Endometrium (tissue), 2 donors: ENCODE results near the gene YIPF2.
A peak's percentile ranks its signal among the peaks of the same experiment; 100 is the strongest.
"Not testable (repeated sequence)": the region's sequence is repeated elsewhere in the genome, so short reads cannot be mapped to it uniquely, and the experiment has no call there.

Experiments used
- FAIRE-seq: peaks from 2 replicates; lab custom pipeline; 2012; peaks lifted over from hg19 to GRCh38; lab: Jason Lieb, UNC
- donor health status: control.
- donor health status: control.

YIPF2 gene

DNA sequence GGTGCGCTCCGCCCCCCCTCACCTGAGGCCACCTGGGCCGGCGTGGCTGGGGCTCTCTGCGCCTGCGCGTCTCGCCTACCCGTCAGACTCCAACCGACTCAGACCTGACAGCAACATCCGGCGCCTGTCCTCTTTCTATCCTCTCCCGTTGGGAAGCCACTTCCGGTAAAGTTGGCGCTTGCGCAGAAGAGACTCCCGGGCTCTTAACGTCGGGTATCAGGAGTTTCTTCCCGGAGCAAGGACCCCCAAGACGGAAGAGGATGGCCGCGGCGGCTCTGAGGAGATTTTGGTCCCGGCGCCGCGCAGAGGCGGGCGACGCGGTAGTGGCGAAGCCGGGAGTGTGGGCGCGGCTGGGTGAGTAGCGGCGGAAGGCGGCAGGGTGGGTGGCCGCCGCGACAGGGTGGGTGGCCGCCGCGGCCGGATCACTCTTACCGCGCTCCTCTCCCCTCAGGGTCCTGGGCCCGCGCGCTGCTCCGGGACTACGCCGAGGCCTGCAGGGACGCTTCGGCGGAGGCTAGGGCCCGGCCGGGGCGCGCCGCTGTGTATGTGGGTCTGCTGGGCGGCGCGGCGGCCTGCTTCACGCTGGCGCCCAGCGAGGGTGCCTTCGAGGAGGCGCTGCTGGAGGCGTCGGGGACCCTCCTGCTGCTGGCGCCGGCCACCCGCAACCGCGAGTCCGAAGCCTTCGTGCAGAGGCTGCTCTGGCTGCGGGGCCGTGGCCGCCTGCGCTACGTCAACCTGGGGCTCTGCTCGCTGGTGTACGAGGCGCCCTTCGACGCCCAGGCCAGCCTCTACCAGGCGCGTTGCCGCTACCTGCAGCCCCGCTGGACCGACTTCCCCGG is at the start of gene YIPF2, which contains the start of gene TIMM29:
TSS of gene YIPF2 (minus strand) at position 77 of the 839 bp plus-strand sequence. CDS start 229 bp downstream, outside the sequence.
TSS of gene TIMM29 (plus strand) at position 249 of the 839 bp plus-strand sequence. CDS start at position 261, 12 bp downstream.
- peak; percentile 84 for FAIRE-seq

DNA sequence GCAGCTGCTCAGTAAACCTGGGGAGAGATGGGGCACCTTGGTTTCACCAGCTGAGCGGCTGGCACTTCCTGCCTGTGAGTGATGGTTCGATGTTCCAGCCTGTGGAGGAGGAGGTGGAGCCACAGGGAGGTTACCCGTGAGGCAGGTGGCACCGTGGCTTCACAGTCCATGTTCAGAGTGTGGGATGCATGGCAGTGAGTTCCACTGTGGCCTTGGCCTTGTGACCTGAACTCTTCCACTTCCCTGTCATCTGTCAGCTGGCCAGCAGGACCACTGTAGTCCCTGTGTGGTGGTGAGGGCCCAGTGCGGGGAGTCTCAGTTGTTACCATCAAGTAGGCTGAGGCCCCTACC is 49.3 kb upstream of the YIPF2 start:
- FAIRE-seq = no peak

DNA sequence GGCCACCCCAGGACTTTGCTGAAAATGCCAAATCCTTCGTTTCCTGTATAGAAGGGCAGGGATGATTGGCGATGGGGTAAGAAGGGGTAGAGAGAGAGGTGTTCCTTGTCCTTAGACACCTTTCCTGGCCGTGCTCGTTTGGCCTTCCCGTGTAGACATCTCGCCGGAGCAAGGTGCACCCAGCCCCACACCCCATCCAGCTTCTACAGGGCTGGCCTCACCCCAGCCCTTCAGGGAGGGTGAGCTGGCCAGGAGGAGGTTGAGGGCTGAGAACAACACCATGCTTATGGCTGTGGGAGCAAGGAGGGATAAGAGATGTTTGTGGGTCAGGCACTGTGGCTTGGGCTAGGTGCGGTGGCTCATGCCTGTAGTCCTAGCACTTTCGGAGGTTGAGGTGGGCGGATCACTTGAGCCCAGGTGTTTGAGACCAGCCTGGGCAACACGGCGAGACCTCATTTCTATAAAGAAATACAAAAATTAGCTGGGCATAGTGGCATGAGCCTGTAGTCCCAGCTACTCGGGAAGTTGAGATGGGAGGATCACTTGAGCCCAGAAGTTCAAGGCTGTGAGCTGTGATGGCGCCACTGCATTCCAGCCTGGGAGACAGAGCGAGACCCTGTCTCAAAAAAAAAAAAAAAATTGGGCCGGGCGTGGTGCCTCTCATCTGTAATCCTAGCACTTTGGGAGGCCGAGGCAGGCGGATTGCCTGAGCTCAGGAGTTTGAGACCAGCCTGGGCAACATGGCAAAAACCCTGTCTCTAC is 47.9 kb upstream of the YIPF2 start:
- FAIRE-seq = no peak

DNA sequence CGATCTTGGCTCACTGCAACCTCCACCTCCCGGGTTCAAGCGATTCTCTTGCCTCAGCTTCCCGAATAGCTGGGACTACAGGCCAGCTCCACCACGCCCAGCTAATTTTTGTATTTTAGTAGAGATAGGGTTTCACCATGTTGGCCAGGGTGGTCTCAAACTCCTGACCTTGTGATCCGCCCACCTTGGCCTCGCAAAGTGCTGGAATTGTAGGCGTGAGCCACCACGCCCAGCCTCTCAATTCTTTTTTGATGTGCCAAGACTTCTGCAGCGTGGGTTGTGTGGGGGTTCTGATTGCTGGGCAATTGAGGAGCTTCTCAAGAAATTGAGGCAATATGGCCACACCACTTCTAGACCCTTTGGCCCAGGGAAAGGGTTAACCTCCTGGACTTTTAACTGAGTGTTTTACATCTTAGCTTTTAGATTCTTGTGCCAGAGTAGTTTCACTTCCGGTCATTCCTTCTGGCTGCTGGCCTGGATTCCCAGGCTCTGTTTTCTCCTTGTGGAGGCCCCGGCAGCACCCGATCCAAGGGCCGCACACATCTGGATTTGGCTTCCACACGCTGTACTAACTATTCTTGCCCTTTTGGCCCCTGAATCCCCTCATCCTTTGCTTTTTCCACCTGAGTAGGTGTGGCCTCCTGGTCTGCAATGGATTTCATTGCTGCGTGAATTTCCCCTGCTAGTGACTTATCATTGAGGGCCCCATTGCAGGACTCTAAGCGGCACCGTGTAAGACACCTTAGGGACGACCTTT is 47.1 kb upstream of the YIPF2 start:
- no peak for FAIRE-seq

DNA sequence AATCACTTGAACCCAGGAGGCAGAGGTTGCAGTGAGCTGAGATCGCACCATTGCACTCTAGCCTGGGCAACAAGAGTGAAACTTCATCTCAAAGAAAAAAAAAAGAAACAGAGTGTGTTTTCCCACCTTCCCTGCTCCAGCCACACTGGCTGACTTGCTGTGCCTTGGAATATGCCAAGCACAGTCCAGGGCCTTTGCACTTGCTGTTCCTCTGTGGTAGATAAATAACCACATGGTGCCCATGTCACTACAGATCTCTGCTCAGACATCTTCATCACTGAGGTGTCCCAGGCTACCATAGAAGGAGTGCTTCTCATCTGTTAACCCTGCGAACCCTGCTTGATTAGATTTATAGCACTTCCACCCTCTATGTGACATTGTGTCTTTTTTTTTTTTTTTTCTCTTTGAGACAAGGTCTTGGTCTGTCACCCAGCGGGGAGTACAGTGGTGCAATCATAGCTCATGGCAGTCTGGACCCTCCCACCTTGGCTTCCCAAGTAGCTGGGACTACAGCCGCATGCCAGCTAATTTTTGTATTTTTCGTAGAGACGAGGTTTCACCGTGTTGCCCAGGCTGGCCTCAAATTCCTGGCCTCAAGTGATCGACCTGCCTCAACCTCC is 42.8 kb upstream of the YIPF2 start:
- no peak for FAIRE-seq

DNA sequence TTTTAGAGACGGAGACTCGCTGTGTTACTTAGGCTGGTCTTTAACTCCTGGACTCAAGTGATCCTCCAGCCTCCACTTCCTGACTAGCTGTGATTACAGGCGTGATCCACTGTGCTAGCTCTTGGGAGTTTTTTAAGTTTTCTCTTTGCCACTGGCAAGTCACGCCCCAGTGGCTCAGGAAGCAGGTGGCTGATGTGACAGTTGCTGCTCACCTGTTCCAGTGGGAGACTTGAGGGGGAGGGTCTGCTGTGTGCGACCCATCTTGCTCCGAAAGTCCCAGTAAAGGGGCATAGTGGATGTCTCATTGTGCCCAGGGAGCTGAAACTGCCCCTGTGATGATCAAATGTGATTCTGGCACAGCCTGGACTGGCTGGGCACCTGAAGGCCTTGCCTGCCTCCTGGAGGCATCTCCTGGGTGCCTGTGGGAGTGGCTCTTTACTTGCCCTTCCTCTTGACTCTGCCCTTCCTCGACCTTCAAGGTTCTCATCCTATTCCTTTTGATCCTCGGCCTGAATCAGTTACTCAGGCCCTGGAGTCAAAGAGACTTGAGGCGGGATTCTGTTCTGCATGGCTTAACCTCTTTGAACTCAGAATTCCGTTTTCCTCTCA is 40.2 kb upstream of the YIPF2 start:
- no peak for FAIRE-seq

DNA sequence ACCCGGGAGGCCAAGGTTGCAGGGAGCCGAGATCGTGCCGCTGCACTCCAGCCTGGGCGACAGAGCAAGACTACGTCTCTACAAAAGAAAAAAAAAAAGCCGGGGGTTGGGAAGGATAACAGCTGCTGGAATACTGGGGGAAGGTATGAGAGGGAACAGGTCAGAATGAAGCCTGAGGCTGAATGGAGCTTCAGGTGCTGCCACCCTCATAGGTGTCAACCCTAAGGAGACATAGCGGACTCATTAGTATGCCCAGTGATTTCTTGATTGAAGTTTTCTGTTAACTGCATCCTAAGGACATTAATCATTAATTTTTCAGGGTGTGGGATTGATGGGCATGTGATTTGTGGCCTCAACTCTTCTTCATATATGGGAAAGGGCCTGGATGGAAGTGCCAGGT is 38.4 kb upstream of the YIPF2 start:
- no peak for FAIRE-seq

DNA sequence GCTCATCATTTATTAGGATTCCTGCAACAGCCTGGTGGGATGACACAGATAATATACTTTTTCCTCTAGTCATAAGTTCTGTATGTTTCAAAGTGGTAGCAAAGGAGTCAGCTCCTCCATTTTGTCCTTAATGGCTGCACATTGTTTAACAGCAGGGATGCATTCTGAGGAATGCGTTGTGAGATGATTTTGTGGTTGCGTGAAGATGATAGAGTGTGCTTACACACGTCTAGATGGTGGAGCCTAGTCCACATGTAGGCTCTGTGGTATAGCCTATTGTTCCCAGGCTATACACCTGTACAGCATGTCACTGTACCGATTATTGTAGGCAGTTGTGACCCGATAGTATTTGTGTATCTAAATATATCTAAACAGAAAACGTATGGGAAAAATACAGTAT is 37.0 kb upstream of the YIPF2 start:
- FAIRE-seq = no peak

DNA sequence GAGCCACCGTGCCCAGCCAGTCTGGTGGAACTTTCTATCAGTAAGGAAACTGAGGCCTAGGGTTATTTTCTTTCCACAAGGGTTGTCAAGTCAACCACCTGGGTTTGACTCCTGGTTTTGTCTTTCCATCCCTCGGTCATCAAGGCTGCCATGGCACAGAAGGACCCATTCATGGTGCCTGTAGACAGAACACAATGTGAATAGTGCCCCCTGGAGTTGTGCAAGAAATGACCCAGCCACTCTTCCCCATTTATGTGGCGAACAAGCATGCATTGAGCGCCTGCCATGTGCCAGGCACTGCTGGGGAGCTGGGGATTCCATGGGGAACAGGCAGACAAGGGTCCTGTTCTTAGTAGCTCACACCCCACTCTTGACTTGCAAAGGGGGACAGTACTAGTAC is 36.5 kb upstream of the YIPF2 start:
- no peak for FAIRE-seq

DNA sequence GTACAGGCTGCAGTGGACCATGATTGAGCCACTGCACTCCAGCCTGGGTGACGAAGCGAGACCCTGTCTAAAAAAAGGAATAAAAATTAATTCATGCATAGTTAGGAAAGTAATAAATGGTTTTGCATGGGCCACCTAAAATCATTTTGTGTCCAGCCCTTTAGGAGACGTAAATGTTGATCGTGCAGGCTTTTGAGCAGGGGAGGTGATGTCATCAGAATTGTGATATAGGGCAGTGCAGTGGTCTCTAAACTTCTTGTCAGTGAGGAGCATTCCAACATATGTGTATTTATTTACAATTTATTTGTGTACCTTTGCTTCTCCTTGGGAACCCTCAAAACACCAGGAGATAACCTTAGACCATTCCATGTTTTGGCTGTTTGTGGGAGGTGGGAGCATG is 35.4 kb upstream of the YIPF2 start:
- no peak for FAIRE-seq

DNA sequence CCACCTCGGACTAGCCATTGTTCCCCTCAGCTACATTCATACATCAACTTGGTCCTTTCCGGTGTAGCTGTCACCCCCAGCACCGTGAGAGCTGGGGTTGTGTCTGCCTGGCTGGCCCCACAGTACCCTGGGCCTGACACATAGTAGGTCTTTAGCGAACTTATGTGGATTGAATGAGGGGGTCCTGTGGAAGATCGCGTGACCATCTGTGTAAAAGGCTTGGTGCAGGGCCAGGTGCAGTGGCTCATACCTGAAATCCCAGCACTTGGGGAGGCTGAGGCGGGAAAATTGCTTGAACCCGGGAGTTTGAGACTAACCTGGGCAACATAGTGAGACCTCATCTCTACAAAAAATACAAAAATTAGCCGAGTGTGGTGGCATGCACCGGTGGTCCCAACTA is 34.4 kb upstream of the YIPF2 start:
- FAIRE-seq = no peak

DNA sequence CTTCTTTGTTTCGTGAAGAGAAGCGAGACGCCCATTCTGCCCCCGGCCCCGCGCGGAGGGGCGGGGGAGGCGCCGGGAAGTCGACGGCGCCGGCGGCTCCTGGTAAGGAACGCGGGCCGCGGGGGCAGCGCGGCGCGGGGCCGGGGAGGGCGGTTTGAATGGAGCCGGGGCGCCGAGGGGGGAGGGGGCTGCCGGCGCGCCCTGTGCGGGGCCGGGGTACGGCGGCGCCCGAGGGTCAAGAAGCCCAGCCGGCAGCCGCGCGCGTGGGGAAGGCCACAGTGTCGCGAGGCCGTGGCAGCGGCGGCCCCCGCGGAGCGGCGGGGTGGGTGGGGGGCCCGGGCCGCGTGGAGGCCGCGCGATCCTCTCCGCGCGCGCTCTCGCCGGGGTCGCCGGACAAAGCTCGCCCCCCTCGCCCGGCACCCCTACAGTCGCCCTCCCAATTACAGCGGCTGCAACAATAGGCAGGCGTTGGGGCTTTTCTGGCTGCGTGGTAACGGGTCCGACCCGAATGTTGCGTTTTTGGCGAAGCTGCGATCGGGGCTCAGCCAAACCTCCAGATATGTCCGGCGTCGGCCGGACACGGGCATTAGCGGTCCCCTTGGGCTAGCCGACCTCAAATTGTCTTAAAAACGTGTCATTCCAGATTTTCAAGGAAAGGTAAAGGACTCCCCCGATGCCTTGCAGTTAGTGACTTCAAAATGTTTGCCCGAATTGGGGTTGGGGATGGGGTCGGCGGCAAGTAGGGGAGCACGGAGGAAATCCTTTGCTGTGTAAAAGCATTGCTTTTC is 32.8 kb upstream of the YIPF2 start:
- no peak for FAIRE-seq

DNA sequence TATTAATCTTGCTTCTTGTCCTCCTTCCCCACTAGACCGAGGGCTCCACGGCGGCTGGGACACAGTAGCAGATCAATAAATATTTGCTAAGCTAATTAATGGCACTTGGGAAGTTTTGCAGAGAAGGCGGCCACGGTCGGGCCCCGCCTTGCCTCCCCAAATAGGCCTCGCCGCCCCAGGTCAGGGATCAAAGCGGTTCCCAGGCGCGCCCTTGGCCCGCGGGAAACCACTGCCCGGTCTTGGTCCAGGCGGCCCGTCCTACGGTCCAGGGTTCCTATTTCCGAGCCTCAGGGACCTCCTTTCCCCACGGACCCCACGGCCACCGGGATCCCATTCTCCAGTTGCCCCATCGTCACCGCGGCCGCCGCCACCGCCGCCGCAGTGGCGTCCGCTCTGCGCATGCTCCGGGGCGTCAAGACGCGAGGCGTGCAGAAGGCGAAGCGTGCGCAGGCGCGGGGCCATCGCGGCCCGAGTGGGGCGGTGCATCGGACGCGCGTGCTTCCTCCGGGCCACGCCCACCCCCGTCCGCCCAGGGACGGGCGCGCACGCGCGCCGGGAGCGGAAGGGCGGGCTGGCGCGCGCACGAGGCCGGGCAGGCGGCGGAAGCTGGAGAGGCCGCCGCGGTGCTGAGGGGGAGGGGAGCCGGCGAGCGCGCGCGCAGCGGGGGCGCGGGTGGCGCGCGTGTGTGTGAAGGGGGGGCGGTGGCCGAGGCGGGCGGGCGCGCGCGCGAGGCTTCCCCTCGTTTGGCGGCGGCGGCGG is 32.1 kb upstream of the YIPF2 start, which contains the start of gene SMARCA4:
TSS of gene SMARCA4 (plus strand) at position 717 of the 759 bp plus-strand sequence. CDS start 23,122 bp downstream, outside the sequence.
- FAIRE-seq = no peak

DNA sequence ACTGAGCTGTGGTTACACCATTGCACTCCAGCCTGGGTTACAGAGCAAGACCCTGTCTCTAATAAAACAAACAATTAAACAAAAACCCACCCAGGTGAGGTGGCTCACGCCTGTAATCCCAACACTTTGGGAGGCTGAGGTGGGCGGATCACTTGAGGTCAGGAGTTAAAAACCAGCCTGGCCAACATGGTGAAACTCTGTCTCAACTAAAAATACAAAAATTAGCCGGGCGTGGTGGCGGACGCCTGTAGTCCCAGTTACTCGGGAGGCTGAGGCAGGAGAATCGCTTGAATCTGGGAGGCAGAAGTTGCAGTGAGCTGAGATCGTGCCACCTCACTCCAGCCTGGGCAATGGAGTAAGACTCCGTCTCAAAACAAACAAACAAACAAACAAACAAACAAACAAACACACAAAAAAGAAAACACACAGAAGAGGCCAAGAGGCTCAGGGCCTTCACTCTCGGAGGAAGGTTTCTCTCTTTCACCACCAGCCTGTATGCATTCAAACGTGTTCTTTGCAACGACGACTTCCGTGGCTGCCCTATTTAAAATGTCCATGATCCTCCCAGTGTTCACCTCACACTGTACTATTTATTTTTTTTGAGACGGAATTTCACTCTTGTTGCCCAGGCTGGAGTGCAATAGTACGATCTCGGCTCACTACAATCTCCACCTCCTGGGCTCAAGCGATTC is 31.0 kb upstream of the YIPF2 start:
- not testable (repeated sequence) for FAIRE-seq

DNA sequence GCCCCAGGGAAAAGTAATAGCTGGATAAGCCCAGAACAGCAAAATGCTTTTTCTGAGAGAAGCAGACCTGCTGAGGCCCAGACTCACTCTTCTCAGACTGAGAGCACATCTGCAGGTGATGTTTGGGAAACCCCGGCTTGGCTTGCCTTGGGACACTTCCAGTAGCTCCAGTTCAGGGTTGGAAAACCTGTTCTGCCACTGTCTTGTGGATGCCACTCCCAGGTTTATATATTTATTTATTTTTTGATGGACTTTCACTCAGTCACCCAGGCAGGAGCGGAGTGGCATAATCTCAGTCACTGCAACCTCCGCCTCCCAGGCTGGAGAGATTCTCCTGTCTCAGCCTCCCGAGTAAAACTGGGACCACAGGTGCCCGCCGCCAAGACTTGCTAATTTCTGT is 24.4 kb upstream of the YIPF2 start:
- FAIRE-seq = no peak

DNA sequence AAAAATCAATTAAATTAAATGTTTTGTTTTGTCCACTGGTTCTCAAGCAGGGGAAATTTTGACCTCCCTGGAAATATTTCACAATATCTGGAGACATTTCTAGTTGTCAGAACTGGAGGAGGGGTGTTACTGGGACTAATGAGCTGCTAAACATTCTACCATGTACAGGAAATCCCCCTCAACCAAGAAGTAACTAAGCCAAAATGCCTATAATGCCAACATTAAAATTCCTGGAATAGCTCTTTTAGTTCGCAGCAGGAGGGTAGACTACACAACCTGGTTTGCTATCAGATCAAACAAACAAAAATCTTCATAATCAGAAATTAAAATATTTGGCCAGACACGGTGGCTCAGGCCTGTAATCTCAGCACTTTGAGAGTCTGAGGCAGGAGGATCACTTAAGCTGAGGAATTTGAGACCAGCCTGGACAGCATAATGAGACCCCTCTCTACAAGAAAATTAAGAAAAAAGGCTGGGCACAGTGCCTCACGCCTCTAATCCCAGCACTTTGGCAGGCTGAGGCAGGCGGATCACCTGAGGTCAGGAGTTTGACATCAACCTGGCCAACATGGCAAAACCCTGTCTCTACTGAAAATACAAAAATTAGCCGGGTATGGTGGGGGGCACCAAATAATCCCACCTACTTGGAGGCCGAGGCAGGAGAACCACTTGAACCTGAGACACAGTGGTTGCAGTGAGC is 18.7 kb upstream of the YIPF2 start:
- no peak for FAIRE-seq

DNA sequence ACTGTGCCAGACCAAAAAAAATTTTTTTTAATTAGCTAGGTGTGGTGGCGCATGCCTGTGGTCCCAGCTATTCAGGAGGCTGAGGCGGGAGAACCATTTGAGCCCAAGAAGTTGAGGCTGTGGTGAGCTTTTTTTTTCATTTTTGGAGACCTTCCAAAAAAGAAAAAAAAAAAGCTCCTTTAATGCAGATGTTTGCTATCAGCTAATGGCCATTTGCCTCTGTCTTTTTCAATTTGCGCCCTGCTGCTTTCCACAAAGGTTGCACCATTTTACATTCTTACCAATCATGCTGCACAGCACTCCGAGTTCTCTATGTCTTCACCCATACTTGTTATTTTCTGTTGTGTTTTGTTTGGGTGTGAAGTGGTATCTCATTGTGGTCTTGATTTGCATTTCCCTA is 16.8 kb upstream of the YIPF2 start:
- no peak for FAIRE-seq

DNA sequence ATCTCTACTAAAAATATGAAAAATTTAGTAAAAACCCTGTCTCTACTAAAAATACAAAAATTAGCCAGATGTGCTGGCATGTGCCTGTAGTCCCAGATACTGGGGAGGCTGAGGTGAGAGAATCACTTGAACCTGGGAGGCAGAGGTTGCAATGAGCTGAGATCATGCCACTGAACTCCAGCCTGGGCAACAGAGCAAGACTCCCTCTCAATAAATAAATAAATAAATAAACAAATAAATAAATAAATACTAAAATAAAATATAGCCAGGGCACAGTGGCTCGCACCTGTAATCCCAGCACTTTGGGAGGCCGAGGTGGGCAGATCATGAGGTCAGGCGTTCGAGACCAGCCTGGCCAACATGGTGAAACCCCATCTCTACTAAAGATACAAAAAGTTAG is 15.0 kb upstream of the YIPF2 start:
- not testable (repeated sequence) for FAIRE-seq

DNA sequence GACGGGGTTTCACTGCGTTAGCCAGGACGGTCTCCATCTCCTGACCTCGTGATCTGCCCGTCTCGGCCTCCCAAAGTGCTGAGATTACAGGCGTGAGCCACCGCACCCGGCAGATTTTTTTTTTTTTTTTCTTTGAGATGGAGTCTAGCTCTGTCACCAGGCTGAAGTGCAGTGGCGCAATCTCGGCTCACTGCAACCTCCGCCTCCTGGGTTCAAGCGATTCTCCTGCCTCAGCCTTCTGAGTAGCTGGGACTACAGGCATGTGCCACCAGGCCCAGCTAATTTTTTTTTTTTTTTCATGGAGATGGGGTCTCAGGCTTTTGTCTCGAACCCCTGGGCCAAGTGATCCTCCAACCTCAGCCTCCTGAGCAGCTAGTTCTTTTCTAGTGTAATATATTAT is 13.2 kb upstream of the YIPF2 start:
- not testable (repeated sequence) for FAIRE-seq
